ENCODE measurements around the gene RHOC. TPM values are rescaled to one million over a fixed set of nuclear protein-coding genes. Genes with fewer than 3 reads are reported as not detected.
"Not testable (repeated sequence)": the region's sequence is repeated elsewhere in the genome, so short reads cannot be mapped to it uniquely, and the experiment has no call there.

Gene RHOC
- total and polyA plus RNA-seq, 4 experiments from 2014 or later: 6.1 to 26.4 (median 12.4) TPM

GRCh38 chr1:112735752-112736151 is 28.8 kb upstream of the RHOC start:
- no peak overlapping the region for H3K4me3 Mint-ChIP-seq
- H3K4me3 ChIP-seq (ENCODE audit: low read length in 2 of 2): no peak overlapping the region
- H3K36me3 Mint-ChIP-seq: no peaks in the 10 kb centered on the region
- intact Hi-C loops (cut with micrococcal nuclease): no loop called here
- no peak overlapping the region for H3K27ac Mint-ChIP-seq
- POLR2A ChIA-PET (ENCODE audit: partially characterized antibody): no interaction called here
- CTCF ChIA-PET (ENCODE audit: partially characterized antibody): no interaction called here
- H3K9me3 Mint-ChIP-seq: peaks cover 0 to 2% (median 0%) of the 10 kb centered on the region in 8 donors
- no peaks in the 10 kb centered on the region for H3K4me1 Mint-ChIP-seq
- no peaks in the 10 kb centered on the region for H3K4me1 ChIP-seq (ENCODE audit: insufficient read depth, low read length)
- no peak overlapping the region for H3K27ac ChIP-seq (ENCODE audit: low read depth, low read length)
- no peaks in the 10 kb centered on the region for H3K36me3 ChIP-seq (ENCODE audit: insufficient read depth, low read length)
- H3K27me3 ChIP-seq (ENCODE audit: insufficient read depth, low read length): peaks cover 6% of the 10 kb centered on the region
- H3K27me3 Mint-ChIP-seq: peaks cover 25 to 42% of the 10 kb centered on the region in 2 donors
- no peak for DNase-seq
- H3K9me3 ChIP-seq (ENCODE audit: control insufficient read depth in 1 of 2, low read length in 2 of 2): no peaks in the 10 kb centered on the region

- Histone ChIP-seq H3K27me3 (ENCODE audit: insufficient read depth, low read length) (no peaks in the 10 kb centered on the region), H3K4me3 (ENCODE audit: low read length in 2 of 2) (no peak overlapping the region), H3K36me3 (ENCODE audit: insufficient read depth, low read length) (no peaks in the 10 kb centered on the region), H3K9me3 (ENCODE audit: control insufficient read depth in 1 of 2, low read length in 2 of 2) (no peaks in the 10 kb centered on the region), H3K4me1 (ENCODE audit: insufficient read depth, low read length) (no peaks in the 10 kb centered on the region), H3K27ac (ENCODE audit: low read depth, low read length) (no peak overlapping the region)
- Mint-ChIP-seq H3K36me3 (no peaks in the 10 kb centered on the region), H3K4me3 (no peak overlapping the region), H3K4me1 (no peaks in the 10 kb centered on the region), H3K27ac (no peak overlapping the region), H3K27me3 (peaks cover 5 to 16% of the 10 kb centered on the region in 2 donors), H3K9me3 (no peaks in the 10 kb centered on the region)
- POLR2A ChIA-PET (ENCODE audit: partially characterized antibody): no interaction called here
- CTCF ChIA-PET (ENCODE audit: partially characterized antibody): interaction anchor here (1.3 to 2.6 kb wide), 3 partner anchors 12 to 265 kb away, joined by 4 to 23 read pairs (median 16); partner anchors contain the start of gene PPM1J
- intact Hi-C loops (cut with micrococcal nuclease): no loop called here
- DNase-seq: no peak
Observed at GRCh38 chr1:112731451-112731850, 24.5 kb upstream of the RHOC start.

- Histone ChIP-seq H3K27me3 (ENCODE audit: insufficient read depth, low read length) (no peaks in the 10 kb centered on the region), H3K9me3 (ENCODE audit: control insufficient read depth in 1 of 2, low read length in 2 of 2) (no peaks in the 10 kb centered on the region), H3K4me1 (ENCODE audit: insufficient read depth, low read length) (no peaks in the 10 kb centered on the region), H3K27ac (ENCODE audit: low read depth, low read length) (no peak overlapping the region), H3K4me3 (ENCODE audit: low read length in 2 of 2) (no peak overlapping the region), H3K36me3 (ENCODE audit: insufficient read depth, low read length) (no peaks in the 10 kb centered on the region)
- no peaks in the 10 kb centered on the region for H3K4me1 Mint-ChIP-seq
- peaks cover 5 to 14% of the 10 kb centered on the region in 2 donors for H3K27me3 Mint-ChIP-seq
- no peaks in the 10 kb centered on the region for H3K36me3 Mint-ChIP-seq
- ChIA-PET POLR2A (ENCODE audit: partially characterized antibody) (no interaction called here), CTCF (ENCODE audit: partially characterized antibody) (interaction anchor here (0.7 to 2.6 kb wide), 3 partner anchors 10 to 261 kb away, joined by 3 to 23 read pairs (median 16); partner anchors contain the start of gene PPM1J)
- H3K9me3 Mint-ChIP-seq: no peaks in the 10 kb centered on the region
- intact Hi-C loops (cut with micrococcal nuclease): no loop called here
- no peak overlapping the region for H3K4me3 Mint-ChIP-seq
- no peak for DNase-seq
- no peak overlapping the region for H3K27ac Mint-ChIP-seq
Observed at GRCh38 chr1:112729909-112730308, 23.0 kb upstream of the RHOC start.

- H3K36me3 Mint-ChIP-seq, H3K4me3 Mint-ChIP-seq: not testable (repeated sequence)
- CTCF ChIA-PET (ENCODE audit: partially characterized antibody): interaction anchor here (1.6 to 2.6 kb wide), 3 partner anchors 9 to 13 kb away, joined by 5 to 23 read pairs (median 16); partner anchors contain the start of gene PPM1J
Observed at GRCh38 chr1:112729011-112729410, 22.1 kb upstream of the RHOC start.

GRCh38 chr1:112728306-112728971 is 21.5 kb upstream of the RHOC start:
- H3K4me3 Mint-ChIP-seq; H3K4me3 ChIP-seq (ENCODE audit: low read length in 2 of 2); H3K36me3 Mint-ChIP-seq; POLR2A ChIA-PET (ENCODE audit: partially characterized antibody); H3K36me3 ChIP-seq (ENCODE audit: insufficient read depth, low read length); H3K27ac ChIP-seq (ENCODE audit: low read depth, low read length); H3K9me3 ChIP-seq (ENCODE audit: control insufficient read depth in 1 of 2, low read length in 2 of 2); H3K27me3 ChIP-seq (ENCODE audit: insufficient read depth, low read length); H3K9me3 Mint-ChIP-seq; DNase-seq; H3K27me3 Mint-ChIP-seq; H3K27ac Mint-ChIP-seq; H3K4me1 ChIP-seq (ENCODE audit: insufficient read depth, low read length); intact Hi-C loops (cut with micrococcal nuclease); H3K4me1 Mint-ChIP-seq: not testable (repeated sequence)
- CTCF ChIA-PET (ENCODE audit: partially characterized antibody): interaction anchor here (1.6 kb wide), 1 partner anchor 9 kb away, joined by 5 read pairs; no protein-coding TSS in a partner anchor

More at GRCh38 chr1:112729011-112729410, 22.1 kb upstream of the RHOC start:
- DNase-seq; H3K4me3 ChIP-seq (ENCODE audit: low read length in 2 of 2); H3K9me3 Mint-ChIP-seq; H3K27ac Mint-ChIP-seq; H3K9me3 ChIP-seq (ENCODE audit: control insufficient read depth in 1 of 2, low read length in 2 of 2); H3K27ac ChIP-seq (ENCODE audit: low read depth, low read length); H3K27me3 Mint-ChIP-seq; H3K27me3 ChIP-seq (ENCODE audit: insufficient read depth, low read length); intact Hi-C loops (cut with micrococcal nuclease); H3K4me1 Mint-ChIP-seq; H3K36me3 ChIP-seq (ENCODE audit: insufficient read depth, low read length); H3K4me1 ChIP-seq (ENCODE audit: insufficient read depth, low read length); POLR2A ChIA-PET (ENCODE audit: partially characterized antibody): not testable (repeated sequence)

GRCh38 chr1:112727716-112728115 is 20.8 kb upstream of the RHOC start:
- peaks cover 0 to 7% of the 10 kb centered on the region in 2 donors for H3K27me3 Mint-ChIP-seq
- no peak overlapping the region for H3K4me3 Mint-ChIP-seq
- CTCF ChIA-PET (ENCODE audit: partially characterized antibody): interaction anchor here (1.6 to 3.0 kb wide), 2 partner anchors 8 to 12 kb away, joined by 5 to 28 read pairs; partner anchors contain the start of gene PPM1J
- no peaks in the 10 kb centered on the region for H3K36me3 Mint-ChIP-seq
- intact Hi-C loops (cut with micrococcal nuclease): no loop called here
- H3K27ac ChIP-seq (ENCODE audit: low read depth, low read length): no peak overlapping the region
- no peaks in the 10 kb centered on the region for H3K27me3 ChIP-seq (ENCODE audit: insufficient read depth, low read length)
- H3K36me3 ChIP-seq (ENCODE audit: insufficient read depth, low read length): no peaks in the 10 kb centered on the region
- POLR2A ChIA-PET (ENCODE audit: partially characterized antibody): no interaction called here
- H3K4me1 Mint-ChIP-seq: peaks cover 4 to 9% (median 7%) of the 10 kb centered on the region in 4 donors
- peaks cover 5% of the 10 kb centered on the region for H3K4me1 ChIP-seq (ENCODE audit: insufficient read depth, low read length)
- no peaks in the 10 kb centered on the region for H3K9me3 ChIP-seq (ENCODE audit: control insufficient read depth in 1 of 2, low read length in 2 of 2)
- peak overlapping the region in 1 of 7 donors; percentile 42 for H3K27ac Mint-ChIP-seq
- H3K9me3 Mint-ChIP-seq: no peaks in the 10 kb centered on the region
- DNase-seq: no peak
- H3K4me3 ChIP-seq (ENCODE audit: low read length in 2 of 2): no peak overlapping the region

GRCh38 chr1:112724240-112724639 is 17.3 kb upstream of the RHOC start:
- CTCF ChIA-PET (ENCODE audit: partially characterized antibody): interaction anchor here (1.7 kb wide), 1 partner anchor 9 kb away, joined by 4 read pairs; the partner anchor contains the start of gene PPM1J
- not testable (repeated sequence) for H3K36me3 Mint-ChIP-seq

More at GRCh38 chr1:112724240-112724639, 17.3 kb upstream of the RHOC start:
- H3K4me3 ChIP-seq (ENCODE audit: low read length in 2 of 2); H3K27ac Mint-ChIP-seq; H3K4me3 Mint-ChIP-seq; H3K9me3 ChIP-seq (ENCODE audit: control insufficient read depth in 1 of 2, low read length in 2 of 2); H3K9me3 Mint-ChIP-seq; H3K27ac ChIP-seq (ENCODE audit: low read depth, low read length); H3K27me3 Mint-ChIP-seq; H3K27me3 ChIP-seq (ENCODE audit: insufficient read depth, low read length); intact Hi-C loops (cut with micrococcal nuclease); POLR2A ChIA-PET (ENCODE audit: partially characterized antibody); DNase-seq; H3K4me1 ChIP-seq (ENCODE audit: insufficient read depth, low read length); H3K36me3 ChIP-seq (ENCODE audit: insufficient read depth, low read length): not testable (repeated sequence)
- H3K4me1 Mint-ChIP-seq: peaks cover 4 to 13% (median 10%) of the 10 kb centered on the region in 4 donors

Measured in CD4-positive, alpha-beta memory T cell (primary cell).